Measurements from ENCODE around the gene NOL4L. TPM values are rescaled to one million over a fixed set of nuclear protein-coding genes. Genes with fewer than 3 reads are reported as not detected.
A peak's percentile ranks its signal among the peaks of the same experiment; 100 is the strongest.

NOL4L gene
- total RNA-seq, 2 donors from 2014 or later: 39.6 to 50.7 TPM

DNA sequence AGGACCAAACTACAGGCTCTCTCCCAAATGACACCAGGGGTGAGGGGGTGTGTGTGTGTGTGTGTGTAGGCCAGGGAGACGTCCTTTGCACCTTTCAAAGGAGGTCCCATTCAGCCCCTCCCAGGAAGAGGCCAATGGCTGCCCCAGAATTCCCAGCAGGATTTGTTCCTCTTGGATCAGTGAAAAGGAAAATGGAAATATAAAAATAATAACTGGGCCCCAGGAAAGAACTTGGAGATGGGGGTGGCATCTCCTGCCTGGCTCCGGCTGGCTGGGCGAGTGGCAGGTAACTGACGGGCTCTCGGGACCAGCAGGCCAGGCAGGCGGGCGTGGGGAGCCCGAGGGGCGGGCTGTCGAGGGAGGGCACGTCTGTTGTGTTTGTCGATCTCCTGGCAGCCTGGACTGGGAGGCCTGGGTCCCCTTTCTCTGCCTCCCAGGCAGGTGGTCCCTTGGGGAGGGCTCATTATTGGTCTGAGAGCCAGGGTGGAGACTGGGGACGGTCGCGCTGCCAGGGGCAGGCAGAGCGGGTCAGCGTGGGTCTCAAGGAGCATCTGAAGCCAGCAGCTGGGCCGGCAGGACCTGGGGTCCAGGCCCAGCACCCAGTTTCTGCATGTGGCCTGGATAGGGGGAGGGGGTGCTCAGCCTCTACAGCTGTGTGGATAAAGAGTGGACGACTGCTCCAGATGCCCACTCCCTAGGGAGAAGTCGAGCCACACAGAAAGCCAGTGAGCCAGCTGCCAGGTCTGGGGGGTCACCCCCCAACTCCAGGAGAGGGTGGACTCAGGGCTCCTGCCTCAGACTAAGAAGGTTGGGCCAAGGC, 3.1 kb downstream of the NOL4L start:
- Histone ChIP-seq H3K9ac (ENCODE audit: extremely low read depth, low read length, poor library complexity, severe bottlenecking) (no peak overlapping the region), H3K4me3 (ENCODE audit: low read length) (no peak overlapping the region), H3K27ac (ENCODE audit: low read depth, low read length) (peak overlapping the region; percentile 64), H3K4me1 (ENCODE audit: control insufficient read depth, insufficient read depth, low read length) (no peaks in the 10 kb centered on the region), H3K9me3 (ENCODE audit: control insufficient read depth, low read length) (no peaks in the 10 kb centered on the region), H3K36me3 (ENCODE audit: control insufficient read depth, insufficient read depth, low read length) (no peaks in the 10 kb centered on the region), H3K27me3 (ENCODE audit: control insufficient read depth, insufficient read depth, low read length, poor library complexity, severe bottlenecking) (peaks cover 16% of the 10 kb centered on the region)
- WGBS, 2 experiments (ENCODE audit: insufficient coverage in 1 of 2, insufficient read length in 1 of 2): 77 to 80% methylated on average over 7 to 20 of the region's 20 CpGs
- Mint-ChIP-seq H3K4me1 (peaks cover 15% of the 10 kb centered on the region), H3K27me3 (ENCODE audit: insufficient read depth) (peaks cover 33% of the 10 kb centered on the region), H3K27ac (no peak overlapping the region), H3K9me3 (no peaks in the 10 kb centered on the region), H3K4me3 (peak overlapping the region; percentile 47), H3K36me3 (ENCODE audit: low read depth) (no peaks in the 10 kb centered on the region)
- TF ChIP-seq, protein P1, sequence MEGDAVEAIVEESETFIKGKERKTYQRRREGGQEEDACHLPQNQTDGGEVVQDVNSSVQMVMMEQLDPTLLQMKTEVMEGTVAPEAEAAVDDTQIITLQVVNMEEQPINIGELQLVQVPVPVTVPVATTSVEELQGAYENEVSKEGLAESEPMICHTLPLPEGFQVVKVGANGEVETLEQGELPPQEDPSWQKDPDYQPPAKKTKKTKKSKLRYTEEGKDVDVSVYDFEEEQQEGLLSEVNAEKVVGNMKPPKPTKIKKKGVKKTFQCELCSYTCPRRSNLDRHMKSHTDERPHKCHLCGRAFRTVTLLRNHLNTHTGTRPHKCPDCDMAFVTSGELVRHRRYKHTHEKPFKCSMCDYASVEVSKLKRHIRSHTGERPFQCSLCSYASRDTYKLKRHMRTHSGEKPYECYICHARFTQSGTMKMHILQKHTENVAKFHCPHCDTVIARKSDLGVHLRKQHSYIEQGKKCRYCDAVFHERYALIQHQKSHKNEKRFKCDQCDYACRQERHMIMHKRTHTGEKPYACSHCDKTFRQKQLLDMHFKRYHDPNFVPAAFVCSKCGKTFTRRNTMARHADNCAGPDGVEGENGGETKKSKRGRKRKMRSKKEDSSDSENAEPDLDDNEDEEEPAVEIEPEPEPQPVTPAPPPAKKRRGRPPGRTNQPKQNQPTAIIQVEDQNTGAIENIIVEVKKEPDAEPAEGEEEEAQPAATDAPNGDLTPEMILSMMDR (conservative IDR thresholded peaks at IDR 0.05): no peak
- no peak for DNase-seq

DNA sequence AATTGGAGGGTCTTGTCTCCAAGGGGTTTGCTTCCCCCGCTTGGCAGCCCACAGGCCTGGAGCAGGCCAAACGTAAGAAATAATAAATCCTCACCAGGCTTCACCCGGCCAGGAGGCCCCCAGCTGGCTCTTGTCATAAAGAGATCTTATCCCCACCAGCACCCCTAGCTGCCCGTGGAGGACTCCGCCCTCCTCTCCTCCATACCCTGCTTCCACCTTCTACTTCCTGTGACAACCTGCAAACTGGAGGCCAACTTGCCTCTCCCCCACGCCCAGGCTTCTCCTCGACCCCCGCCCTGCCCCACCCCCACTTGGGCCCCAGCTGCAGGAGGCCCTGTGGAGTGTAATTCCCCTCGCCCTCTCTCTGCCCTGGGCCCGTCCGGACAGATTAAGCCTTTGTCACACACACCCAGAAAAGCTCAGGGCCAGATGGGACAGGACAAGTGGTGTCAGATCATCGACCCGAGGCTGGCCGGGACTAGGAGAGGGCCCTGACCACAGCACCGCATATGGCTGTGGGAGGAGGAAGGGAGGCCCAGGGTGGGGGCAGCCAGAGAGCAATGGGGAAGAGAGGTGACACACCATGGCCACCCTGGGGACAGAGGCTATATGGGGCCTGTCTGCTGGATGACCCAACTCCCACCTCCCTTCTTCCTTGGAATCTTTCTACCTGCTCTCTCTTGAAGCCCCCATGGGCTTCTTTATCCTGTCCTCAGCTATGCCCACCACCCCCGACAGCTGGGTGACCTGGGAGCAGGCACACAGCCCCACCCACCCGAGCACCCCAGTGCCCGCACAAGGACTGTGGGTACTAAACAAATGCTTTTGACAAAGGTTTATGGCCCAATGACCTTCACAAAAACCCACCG, 3.9 kb downstream of the NOL4L start:
- 57 to 68% methylated on average over 11 to 19 of the region's 19 CpGs for WGBS, 2 experiments (ENCODE audit: insufficient coverage in 1 of 2, insufficient read length in 1 of 2)
- Mint-ChIP-seq H3K27ac (no peak overlapping the region), H3K36me3 (ENCODE audit: low read depth) (no peaks in the 10 kb centered on the region), H3K4me3 (peak overlapping the region; percentile 47), H3K27me3 (ENCODE audit: insufficient read depth) (peaks cover 26% of the 10 kb centered on the region), H3K9me3 (no peaks in the 10 kb centered on the region), H3K4me1 (peaks cover 15% of the 10 kb centered on the region)
- Histone ChIP-seq H3K27ac (ENCODE audit: low read depth, low read length) (peak overlapping the region; percentile 64), H3K9ac (ENCODE audit: extremely low read depth, low read length, poor library complexity, severe bottlenecking) (no peak overlapping the region), H3K9me3 (ENCODE audit: control insufficient read depth, low read length) (no peaks in the 10 kb centered on the region), H3K27me3 (ENCODE audit: control insufficient read depth, insufficient read depth, low read length, poor library complexity, severe bottlenecking) (peaks cover 8% of the 10 kb centered on the region), H3K4me3 (ENCODE audit: low read length) (no peak overlapping the region), H3K4me1 (ENCODE audit: control insufficient read depth, insufficient read depth, low read length) (no peaks in the 10 kb centered on the region), H3K36me3 (ENCODE audit: control insufficient read depth, insufficient read depth, low read length) (no peaks in the 10 kb centered on the region)
- TF ChIP-seq, protein P1 (conservative IDR thresholded peaks at IDR 0.05): no peak
- peak; percentile 67 for DNase-seq

DNA sequence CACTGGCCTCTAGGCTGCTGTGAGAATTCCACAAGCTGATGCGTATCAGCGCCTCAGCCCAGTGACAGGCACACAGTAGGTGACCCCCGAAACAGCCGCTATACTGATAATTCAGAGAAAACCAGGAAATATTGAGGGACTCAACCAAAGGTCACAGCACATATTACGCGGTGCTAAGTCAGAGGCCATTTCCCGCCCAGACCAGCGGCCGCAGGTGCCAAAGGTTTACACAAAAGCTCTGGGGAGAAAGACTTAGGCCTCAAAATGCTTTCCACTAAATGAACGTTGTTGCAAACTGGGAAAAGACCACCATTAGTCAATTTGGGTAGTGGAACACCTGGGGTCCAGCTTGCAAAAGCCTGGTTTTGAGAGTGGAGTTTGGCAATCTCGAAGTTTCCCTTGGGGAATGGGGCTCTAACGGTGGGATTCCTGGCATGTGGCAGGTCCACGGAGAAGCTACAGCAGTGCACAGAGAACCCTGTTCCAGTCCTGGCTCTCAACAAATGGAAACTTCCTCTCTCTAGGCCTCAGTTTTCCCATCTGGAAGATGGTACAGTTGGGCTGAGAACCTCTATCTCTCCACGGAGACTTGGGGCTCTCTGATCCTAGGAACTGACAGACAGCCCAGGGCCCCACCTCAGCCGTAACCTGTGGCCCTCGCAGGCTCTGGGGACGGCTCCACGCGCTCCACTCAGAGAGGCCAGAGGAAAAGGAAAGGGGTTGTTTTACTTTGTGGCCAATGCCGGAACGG, 4.7 kb downstream of the NOL4L start:
- TF ChIP-seq, protein P1 (conservative IDR thresholded peaks at IDR 0.05): peak; percentile 25
- H3K4me3 Mint-ChIP-seq: no peak overlapping the region
- H3K36me3 Mint-ChIP-seq (ENCODE audit: low read depth): no peaks in the 10 kb centered on the region
- DNase-seq: no peak
- H3K36me3 ChIP-seq (ENCODE audit: control insufficient read depth, insufficient read depth, low read length): no peaks in the 10 kb centered on the region
- H3K4me1 ChIP-seq (ENCODE audit: control insufficient read depth, insufficient read depth, low read length): no peaks in the 10 kb centered on the region
- no peaks in the 10 kb centered on the region for H3K9me3 ChIP-seq (ENCODE audit: control insufficient read depth, low read length)
- H3K27ac ChIP-seq (ENCODE audit: low read depth, low read length): peak overlapping the region; percentile 6
- peaks cover 19% of the 10 kb centered on the region for H3K27me3 Mint-ChIP-seq (ENCODE audit: insufficient read depth)
- no peaks in the 10 kb centered on the region for H3K9me3 Mint-ChIP-seq
- H3K9ac ChIP-seq (ENCODE audit: extremely low read depth, low read length, poor library complexity, severe bottlenecking): no peak overlapping the region
- peaks cover 9% of the 10 kb centered on the region for H3K4me1 Mint-ChIP-seq
- WGBS, 2 experiments (ENCODE audit: insufficient coverage in 1 of 2, insufficient read length in 1 of 2): 92% methylated on average over 20 to 21 of the region's 21 CpGs
- no peak overlapping the region for H3K27ac Mint-ChIP-seq
- H3K27me3 ChIP-seq (ENCODE audit: control insufficient read depth, insufficient read depth, low read length, poor library complexity, severe bottlenecking): no peaks in the 10 kb centered on the region
- H3K4me3 ChIP-seq (ENCODE audit: low read length): no peak overlapping the region

Data from endodermal cell (in vitro differentiated cells).